Glutamatergic neuron (in vitro differentiated cells): ENCODE results near the gene ABCG2. TPM values are rescaled to one million over a fixed set of nuclear protein-coding genes. Genes with fewer than 3 reads are reported as not detected.

ENCODE experiments used
- DNase-seq: peaks from one replicate; pipeline ENCODE4 v3.0.0; 2022
- H3K27ac Mint-ChIP-seq: one replicate; pipeline ENCODE4 v1.8.0; 2020; ENCODE audit warnings: mild to moderate bottlenecking, mixed read lengths, inconsistent platforms; ENCODE audit not compliant: unreplicated experiment
- H3K27me3 Mint-ChIP-seq: one replicate; pipeline ENCODE4 v1.8.0; 2020; ENCODE audit warnings: mild to moderate bottlenecking, moderate library complexity, mixed read lengths, inconsistent platforms; ENCODE audit not compliant: unreplicated experiment
- H3K36me3 Mint-ChIP-seq: one replicate; pipeline ENCODE4 v1.8.0; 2020; ENCODE audit warnings: mild to moderate bottlenecking, mixed read lengths, inconsistent platforms; ENCODE audit not compliant: unreplicated experiment
- H3K4me1 Mint-ChIP-seq: one replicate; pipeline ENCODE4 v1.8.0; 2020; ENCODE audit warnings: mild to moderate bottlenecking, low read depth, mixed read lengths, inconsistent platforms; ENCODE audit not compliant: unreplicated experiment
- H3K4me3 Mint-ChIP-seq: one replicate; pipeline ENCODE4 v1.8.0; 2020; ENCODE audit warnings: mild to moderate bottlenecking, mixed read lengths, inconsistent platforms; ENCODE audit not compliant: unreplicated experiment
- H3K9me3 Mint-ChIP-seq: one replicate; pipeline ENCODE4 v1.8.0; 2020; ENCODE audit warnings: mild to moderate bottlenecking, moderate library complexity, mixed read lengths, inconsistent platforms; ENCODE audit not compliant: unreplicated experiment
- total RNA-seq: library from RNA; stranded (reverse); fragmentation: NEBNext Ultra II Directional; extraction: Animal tissue kit (Norgen Biotek cat#: 25700); gene quantifications from one replicate; pipeline ENCODE4 v1.2.1, GENCODE V29; 2021; ENCODE audit not compliant: unreplicated experiment
- TF ChIP-seq, protein P1 (sequence below): fragments of 200-600 bp; sonication (generic); IDR thresholded peaks from one replicate; pipeline ENCODE4 v1.5.0; 2021; ENCODE audit not compliant: partially characterized antibody, unreplicated experiment

Gene ABCG2
- total RNA-seq, 1 donor from 2014 or later = not detected

DNA sequence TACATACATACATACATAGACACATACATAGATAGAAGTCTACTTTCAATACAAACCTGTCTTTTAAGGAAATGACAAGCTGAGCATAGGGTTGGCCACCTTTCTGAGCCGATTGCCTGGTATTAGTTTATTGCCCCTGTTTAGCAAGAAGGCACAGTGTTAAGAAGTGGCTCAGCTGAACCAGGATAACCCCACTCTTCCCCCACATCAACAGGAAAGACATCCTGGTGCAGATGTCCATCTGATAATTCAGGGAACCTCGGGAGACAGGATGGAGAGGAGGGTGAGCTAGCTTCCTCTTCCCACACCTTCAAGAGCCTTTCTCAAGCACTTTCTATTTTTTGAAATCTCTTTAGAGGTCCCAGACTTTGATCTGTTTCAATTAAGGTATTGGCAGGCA lies 98.7 kb downstream of the ABCG2 start:
- Mint-ChIP-seq H3K27me3 (peaks cover 5% of the 10 kb centered on the region), H3K4me3 (no peak overlapping the region), H3K27ac (no peak overlapping the region), H3K4me1 (peaks cover 3% of the 10 kb centered on the region), H3K36me3 (no peaks in the 10 kb centered on the region), H3K9me3 (peaks cover 2% of the 10 kb centered on the region)
- TF ChIP-seq, protein P1, sequence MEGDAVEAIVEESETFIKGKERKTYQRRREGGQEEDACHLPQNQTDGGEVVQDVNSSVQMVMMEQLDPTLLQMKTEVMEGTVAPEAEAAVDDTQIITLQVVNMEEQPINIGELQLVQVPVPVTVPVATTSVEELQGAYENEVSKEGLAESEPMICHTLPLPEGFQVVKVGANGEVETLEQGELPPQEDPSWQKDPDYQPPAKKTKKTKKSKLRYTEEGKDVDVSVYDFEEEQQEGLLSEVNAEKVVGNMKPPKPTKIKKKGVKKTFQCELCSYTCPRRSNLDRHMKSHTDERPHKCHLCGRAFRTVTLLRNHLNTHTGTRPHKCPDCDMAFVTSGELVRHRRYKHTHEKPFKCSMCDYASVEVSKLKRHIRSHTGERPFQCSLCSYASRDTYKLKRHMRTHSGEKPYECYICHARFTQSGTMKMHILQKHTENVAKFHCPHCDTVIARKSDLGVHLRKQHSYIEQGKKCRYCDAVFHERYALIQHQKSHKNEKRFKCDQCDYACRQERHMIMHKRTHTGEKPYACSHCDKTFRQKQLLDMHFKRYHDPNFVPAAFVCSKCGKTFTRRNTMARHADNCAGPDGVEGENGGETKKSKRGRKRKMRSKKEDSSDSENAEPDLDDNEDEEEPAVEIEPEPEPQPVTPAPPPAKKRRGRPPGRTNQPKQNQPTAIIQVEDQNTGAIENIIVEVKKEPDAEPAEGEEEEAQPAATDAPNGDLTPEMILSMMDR = no peak
- no peak for DNase-seq

DNA sequence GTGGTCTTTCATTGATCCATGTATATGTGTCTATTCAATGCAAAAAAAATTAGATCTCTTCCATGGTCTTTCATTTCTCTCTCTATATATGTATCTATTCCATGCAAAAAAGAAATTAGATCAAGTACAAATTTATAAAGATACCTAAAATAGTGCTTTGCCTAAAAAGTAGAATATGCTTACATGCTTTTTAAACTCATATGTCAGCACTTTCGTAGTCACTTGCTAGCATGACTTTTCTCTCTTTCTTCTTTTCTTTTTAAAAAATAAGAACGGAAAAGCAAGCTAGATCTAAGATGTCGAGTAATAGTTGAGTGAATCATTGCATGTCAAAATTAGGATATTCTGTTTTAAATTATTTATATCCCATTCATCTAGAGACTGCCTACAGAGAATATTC lies 100.1 kb downstream of the ABCG2 start:
- Mint-ChIP-seq H3K4me1 (peaks cover 3% of the 10 kb centered on the region), H3K36me3 (no peaks in the 10 kb centered on the region), H3K27me3 (peaks cover 2% of the 10 kb centered on the region), H3K27ac (no peak overlapping the region), H3K9me3 (peaks cover 2% of the 10 kb centered on the region), H3K4me3 (no peak overlapping the region)
- TF ChIP-seq, protein P1 = no peak
- DNase-seq = no peak

DNA sequence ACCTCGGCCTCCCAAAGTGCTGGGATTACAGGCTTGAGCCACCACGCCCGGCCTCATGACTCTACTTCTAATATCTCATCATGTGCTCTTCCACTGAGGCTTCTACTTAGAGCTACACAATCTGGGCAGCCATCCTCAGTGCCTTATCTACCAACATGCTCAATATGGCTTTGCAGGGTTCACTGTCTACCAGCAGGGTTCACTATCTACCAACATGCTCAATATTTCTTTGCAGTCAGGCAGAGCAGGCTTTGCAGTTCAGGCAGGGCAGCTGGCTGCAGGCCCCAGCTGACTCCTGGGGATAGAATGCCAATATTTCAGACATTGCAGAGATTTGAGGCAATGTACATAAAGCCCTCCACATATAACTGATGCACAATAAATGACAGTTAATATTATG lies 103.5 kb downstream of the ABCG2 start:
- DNase-seq = peak; percentile 47
- H3K36me3 Mint-ChIP-seq = no peaks in the 10 kb centered on the region

DNA sequence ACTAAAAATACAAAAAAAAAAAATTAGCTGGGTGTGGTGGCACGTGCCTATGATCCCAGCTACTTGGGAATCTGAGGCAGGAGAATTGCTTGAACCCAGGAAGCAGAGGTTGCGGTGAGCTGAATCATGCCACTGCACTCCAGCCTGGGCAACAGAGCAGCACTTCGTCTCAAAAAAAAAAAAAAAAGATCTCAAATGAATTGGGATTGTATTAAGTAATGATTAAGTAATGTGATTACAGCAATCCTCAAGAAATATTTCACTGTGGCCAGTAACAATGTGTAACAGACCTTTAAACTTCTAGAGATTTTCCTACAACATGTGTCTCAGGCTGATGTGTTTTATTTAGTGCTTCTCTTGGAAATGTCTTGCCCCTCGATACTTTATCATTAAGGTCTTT lies 104.2 kb downstream of the ABCG2 start:
- H3K36me3 Mint-ChIP-seq = no peaks in the 10 kb centered on the region
- peaks cover 2% of the 10 kb centered on the region for H3K9me3 Mint-ChIP-seq
- DNase-seq = no peak
- no peaks in the 10 kb centered on the region for H3K4me1 Mint-ChIP-seq
- no peak overlapping the region for H3K27ac Mint-ChIP-seq
- TF ChIP-seq, protein P1 = no peak
- H3K27me3 Mint-ChIP-seq = no peaks in the 10 kb centered on the region
- H3K4me3 Mint-ChIP-seq = no peak overlapping the region

More for the DNA sequence above, 103.5 kb downstream of the ABCG2 start:
- no peak overlapping the region for H3K4me3 Mint-ChIP-seq
- peak overlapping the region; percentile 59 for H3K27ac Mint-ChIP-seq
- H3K27me3 Mint-ChIP-seq = no peaks in the 10 kb centered on the region
- no peaks in the 10 kb centered on the region for H3K4me1 Mint-ChIP-seq
- peaks cover 2% of the 10 kb centered on the region for H3K9me3 Mint-ChIP-seq
- TF ChIP-seq, protein P1 = peak; percentile 21

DNA sequence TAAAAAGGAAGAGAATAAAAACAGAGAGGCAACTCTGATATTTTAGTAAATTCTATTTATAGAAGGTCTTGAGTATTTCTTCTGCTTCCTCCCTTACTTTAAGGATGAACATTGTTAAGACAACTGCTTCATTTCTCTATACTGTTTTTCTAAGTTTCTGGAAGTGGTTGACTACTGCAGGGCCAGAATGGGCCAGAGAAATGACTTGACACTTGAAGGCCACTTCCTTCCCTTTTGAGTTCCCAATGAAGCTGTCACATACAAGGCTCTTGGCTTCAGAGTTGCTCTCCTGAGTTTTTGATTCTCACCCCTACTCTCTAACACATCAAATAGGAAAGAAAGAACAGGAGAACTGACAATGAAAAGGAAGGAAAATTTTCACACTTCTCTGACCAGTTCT lies 113.4 kb downstream of the ABCG2 start:
- no peaks in the 10 kb centered on the region for H3K9me3 Mint-ChIP-seq
- no peaks in the 10 kb centered on the region for H3K27me3 Mint-ChIP-seq
- no peaks in the 10 kb centered on the region for H3K4me1 Mint-ChIP-seq
- DNase-seq = no peak
- TF ChIP-seq, protein P1 = no peak
- no peak overlapping the region for H3K27ac Mint-ChIP-seq
- no peak overlapping the region for H3K4me3 Mint-ChIP-seq
- H3K36me3 Mint-ChIP-seq = no peaks in the 10 kb centered on the region
